Measurements from ENCODE around the gene SDHC.

SDHC gene

DNA sequence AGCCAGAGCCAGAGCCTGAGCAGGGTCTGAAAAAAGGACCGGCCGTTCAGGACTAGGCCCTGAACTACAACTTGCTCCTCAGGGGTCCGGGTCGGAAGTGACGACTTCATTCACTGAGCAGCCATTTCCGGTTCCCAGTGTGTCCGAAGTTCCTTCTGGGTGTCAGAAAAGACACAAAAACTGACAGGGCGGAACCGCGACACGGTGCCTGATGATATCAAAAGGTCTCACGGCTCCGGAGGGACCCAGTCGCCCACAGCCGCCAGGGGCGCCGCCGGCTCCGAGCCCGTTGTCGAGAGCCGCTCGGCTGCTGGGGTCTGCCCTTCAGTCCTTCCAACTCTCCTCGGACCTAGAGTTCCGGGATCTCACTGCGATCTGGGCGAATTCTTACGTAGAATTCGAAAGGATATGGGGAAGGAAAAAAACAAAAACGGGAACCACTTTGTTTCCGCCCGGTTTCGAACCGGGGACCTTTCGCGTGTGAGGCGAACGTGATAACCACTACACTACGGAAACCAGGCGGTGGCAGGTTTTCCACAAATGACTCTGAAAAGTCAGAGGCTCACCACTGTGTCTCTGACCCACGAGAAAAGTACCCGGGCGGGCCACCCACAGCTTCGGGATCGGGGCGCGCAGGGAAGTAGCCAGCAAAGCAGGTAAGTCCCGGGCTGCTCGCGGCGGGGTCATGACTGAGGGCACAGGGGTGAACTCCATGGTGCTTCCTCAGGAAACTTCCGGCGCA lies 85.2 kb downstream of the SDHC start:
- ATAC-seq: peak; percentile 88
- TF ChIP-seq, protein P1, sequence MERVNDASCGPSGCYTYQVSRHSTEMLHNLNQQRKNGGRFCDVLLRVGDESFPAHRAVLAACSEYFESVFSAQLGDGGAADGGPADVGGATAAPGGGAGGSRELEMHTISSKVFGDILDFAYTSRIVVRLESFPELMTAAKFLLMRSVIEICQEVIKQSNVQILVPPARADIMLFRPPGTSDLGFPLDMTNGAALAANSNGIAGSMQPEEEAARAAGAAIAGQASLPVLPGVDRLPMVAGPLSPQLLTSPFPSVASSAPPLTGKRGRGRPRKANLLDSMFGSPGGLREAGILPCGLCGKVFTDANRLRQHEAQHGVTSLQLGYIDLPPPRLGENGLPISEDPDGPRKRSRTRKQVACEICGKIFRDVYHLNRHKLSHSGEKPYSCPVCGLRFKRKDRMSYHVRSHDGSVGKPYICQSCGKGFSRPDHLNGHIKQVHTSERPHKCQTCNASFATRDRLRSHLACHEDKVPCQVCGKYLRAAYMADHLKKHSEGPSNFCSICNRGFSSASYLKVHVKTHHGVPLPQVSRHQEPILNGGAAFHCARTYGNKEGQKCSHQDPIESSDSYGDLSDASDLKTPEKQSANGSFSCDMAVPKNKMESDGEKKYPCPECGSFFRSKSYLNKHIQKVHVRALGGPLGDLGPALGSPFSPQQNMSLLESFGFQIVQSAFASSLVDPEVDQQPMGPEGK (CRISPR knock-in tag; IDR thresholded peaks at IDR 0.05; ENCODE audit: borderline replicate concordance): no peak
- TF ChIP-seq ZNF8 (CRISPR knock-in tag; IDR thresholded peaks at IDR 0.05) (no peak), ZNF565 (CRISPR knock-in tag; conservative IDR thresholded peaks at IDR 0.05; ENCODE audit: low read depth) (no peak), ZC3H10 (CRISPR knock-in tag; IDR thresholded peaks at IDR 0.05) (0 out of 2 replicates have a peak, but pooled peaks have one; percentile 8), ZFP3 (CRISPR knock-in tag; IDR thresholded peaks at IDR 0.05) (0 out of 2 replicates have a peak, but pooled peaks have one; percentile 19), ARNTL (CRISPR knock-in tag; IDR thresholded peaks at IDR 0.05; ENCODE audit: borderline replicate concordance, low read depth) (no peak), ESRRG (CRISPR knock-in tag; IDR thresholded peaks at IDR 0.05) (no peak), TCF4 (CRISPR knock-in tag; IDR thresholded peaks at IDR 0.05; ENCODE audit: borderline replicate concordance) (no peak), ZNF70 (CRISPR knock-in tag; IDR thresholded peaks at IDR 0.05) (no peak)
- TF ChIP-seq, protein P2, sequence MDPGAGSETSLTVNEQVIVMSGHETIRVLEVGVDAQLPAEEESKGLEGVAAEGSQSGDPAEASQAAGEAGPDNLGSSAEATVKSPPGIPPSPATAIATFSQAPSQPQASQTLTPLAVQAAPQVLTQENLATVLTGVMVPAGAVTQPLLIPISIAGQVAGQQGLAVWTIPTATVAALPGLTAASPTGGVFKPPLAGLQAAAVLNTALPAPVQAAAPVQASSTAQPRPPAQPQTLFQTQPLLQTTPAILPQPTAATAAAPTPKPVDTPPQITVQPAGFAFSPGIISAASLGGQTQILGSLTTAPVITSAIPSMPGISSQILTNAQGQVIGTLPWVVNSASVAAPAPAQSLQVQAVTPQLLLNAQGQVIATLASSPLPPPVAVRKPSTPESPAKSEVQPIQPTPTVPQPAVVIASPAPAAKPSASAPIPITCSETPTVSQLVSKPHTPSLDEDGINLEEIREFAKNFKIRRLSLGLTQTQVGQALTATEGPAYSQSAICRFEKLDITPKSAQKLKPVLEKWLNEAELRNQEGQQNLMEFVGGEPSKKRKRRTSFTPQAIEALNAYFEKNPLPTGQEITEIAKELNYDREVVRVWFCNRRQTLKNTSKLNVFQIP (CRISPR knock-in tag; IDR thresholded peaks at IDR 0.05; ENCODE audit: borderline replicate concordance, low read depth): 0 out of 2 replicates have a peak, but pooled peaks have one; percentile 13
- TF ChIP-seq, protein P3, sequence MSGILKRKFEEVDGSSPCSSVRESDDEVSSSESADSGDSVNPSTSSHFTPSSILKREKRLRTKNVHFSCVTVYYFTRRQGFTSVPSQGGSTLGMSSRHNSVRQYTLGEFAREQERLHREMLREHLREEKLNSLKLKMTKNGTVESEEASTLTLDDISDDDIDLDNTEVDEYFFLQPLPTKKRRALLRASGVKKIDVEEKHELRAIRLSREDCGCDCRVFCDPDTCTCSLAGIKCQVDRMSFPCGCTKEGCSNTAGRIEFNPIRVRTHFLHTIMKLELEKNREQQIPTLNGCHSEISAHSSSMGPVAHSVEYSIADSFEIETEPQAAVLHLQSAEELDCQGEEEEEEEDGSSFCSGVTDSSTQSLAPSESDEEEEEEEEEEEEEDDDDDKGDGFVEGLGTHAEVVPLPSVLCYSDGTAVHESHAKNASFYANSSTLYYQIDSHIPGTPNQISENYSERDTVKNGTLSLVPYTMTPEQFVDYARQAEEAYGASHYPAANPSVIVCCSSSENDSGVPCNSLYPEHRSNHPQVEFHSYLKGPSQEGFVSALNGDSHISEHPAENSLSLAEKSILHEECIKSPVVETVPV (CRISPR knock-in tag; IDR thresholded peaks at IDR 0.05): no peak

DNA sequence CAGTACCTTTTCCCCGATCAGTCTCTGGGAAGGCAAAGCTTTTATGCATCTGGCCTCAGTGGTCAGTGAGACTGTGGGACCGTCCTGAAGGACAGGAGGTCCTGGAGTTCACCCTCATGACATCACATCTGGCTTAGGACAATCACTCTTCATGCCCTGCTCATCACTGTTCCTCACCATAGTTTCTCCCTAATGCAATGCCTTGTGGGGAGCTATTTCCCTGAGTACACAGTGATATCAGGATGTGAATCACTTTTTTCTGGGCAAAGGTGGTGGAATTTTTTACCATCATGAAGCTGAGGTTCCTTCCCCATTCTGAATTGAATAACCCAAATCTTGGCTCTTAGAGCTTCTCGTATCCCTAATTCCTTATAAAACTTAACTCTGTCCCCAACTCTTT lies 88.3 kb downstream of the SDHC start:
- TF ChIP-seq, protein P2 (CRISPR knock-in tag; IDR thresholded peaks at IDR 0.05; ENCODE audit: borderline replicate concordance, low read depth): no peak
- TF ChIP-seq BACH2 (CRISPR knock-in tag; IDR thresholded peaks at IDR 0.05; ENCODE audit: borderline replicate concordance): no peak
- TF ChIP-seq, protein P3 (CRISPR knock-in tag; IDR thresholded peaks at IDR 0.05): no peak
- no peak for ATAC-seq

DNA sequence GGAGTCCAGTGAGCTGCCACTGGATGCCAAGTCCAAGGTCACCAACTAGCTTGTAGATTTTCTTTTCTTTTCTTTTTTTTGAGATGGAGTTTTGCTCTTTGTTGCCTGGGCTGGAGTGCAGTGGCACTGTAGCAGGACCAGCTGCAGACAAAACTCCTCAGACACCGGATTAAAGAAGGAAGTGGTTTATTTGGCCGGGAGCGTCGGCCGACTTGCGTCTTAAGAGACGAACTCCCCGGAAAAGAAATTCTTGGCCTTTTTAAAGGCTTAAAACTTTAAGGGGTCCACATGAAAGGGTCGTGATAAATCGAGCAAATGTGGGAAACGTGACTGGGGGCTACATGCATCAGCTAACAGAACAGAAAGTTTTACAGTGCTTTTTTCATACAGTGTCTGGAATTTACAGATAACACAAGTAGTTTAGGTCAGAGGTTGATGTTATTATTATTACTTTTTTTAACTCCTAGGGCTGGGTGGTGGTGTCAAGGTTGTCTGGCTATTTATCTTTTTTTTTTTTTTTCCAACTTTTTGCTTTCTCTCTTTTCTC lies 89.9 kb downstream of the SDHC start:
- ATAC-seq: no peak
- TF ChIP-seq OSR1 (CRISPR knock-in tag; IDR thresholded peaks at IDR 0.05) (no peak), BACH2 (CRISPR knock-in tag; IDR thresholded peaks at IDR 0.05; ENCODE audit: borderline replicate concordance) (no peak), PPARA (CRISPR knock-in tag; IDR thresholded peaks at IDR 0.05; ENCODE audit: borderline replicate concordance) (no peak), CSDC2 (CRISPR knock-in tag; IDR thresholded peaks at IDR 0.05) (no peak), ZC3H10 (CRISPR knock-in tag; IDR thresholded peaks at IDR 0.05) (no peak), TCF4 (CRISPR knock-in tag; IDR thresholded peaks at IDR 0.05; ENCODE audit: borderline replicate concordance) (no peak), GLIS3 (CRISPR knock-in tag; IDR thresholded peaks at IDR 0.05) (no peak), ZNF70 (CRISPR knock-in tag; IDR thresholded peaks at IDR 0.05) (no peak), TOX (CRISPR knock-in tag; IDR thresholded peaks at IDR 0.05; ENCODE audit: borderline replicate concordance) (no peak), ZFP30 (CRISPR knock-in tag; IDR thresholded peaks at IDR 0.05) (no peak), ARNTL (CRISPR knock-in tag; IDR thresholded peaks at IDR 0.05; ENCODE audit: borderline replicate concordance, low read depth) (no peak), SNAI2 (CRISPR knock-in tag; IDR thresholded peaks at IDR 0.05) (no peak)
- TF ChIP-seq, protein P4, sequence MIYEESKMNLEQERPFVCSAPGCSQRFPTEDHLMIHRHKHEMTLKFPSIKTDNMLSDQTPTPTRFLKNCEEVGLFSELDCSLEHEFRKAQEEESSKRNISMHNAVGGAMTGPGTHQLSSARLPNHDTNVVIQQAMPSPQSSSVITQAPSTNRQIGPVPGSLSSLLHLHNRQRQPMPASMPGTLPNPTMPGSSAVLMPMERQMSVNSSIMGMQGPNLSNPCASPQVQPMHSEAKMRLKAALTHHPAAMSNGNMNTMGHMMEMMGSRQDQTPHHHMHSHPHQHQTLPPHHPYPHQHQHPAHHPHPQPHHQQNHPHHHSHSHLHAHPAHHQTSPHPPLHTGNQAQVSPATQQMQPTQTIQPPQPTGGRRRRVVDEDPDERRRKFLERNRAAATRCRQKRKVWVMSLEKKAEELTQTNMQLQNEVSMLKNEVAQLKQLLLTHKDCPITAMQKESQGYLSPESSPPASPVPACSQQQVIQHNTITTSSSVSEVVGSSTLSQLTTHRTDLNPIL (CRISPR knock-in tag; IDR thresholded peaks at IDR 0.05; ENCODE audit: low read depth): no peak
- TF ChIP-seq, protein P3 (CRISPR knock-in tag; IDR thresholded peaks at IDR 0.05): no peak
- TF ChIP-seq, protein P5, sequence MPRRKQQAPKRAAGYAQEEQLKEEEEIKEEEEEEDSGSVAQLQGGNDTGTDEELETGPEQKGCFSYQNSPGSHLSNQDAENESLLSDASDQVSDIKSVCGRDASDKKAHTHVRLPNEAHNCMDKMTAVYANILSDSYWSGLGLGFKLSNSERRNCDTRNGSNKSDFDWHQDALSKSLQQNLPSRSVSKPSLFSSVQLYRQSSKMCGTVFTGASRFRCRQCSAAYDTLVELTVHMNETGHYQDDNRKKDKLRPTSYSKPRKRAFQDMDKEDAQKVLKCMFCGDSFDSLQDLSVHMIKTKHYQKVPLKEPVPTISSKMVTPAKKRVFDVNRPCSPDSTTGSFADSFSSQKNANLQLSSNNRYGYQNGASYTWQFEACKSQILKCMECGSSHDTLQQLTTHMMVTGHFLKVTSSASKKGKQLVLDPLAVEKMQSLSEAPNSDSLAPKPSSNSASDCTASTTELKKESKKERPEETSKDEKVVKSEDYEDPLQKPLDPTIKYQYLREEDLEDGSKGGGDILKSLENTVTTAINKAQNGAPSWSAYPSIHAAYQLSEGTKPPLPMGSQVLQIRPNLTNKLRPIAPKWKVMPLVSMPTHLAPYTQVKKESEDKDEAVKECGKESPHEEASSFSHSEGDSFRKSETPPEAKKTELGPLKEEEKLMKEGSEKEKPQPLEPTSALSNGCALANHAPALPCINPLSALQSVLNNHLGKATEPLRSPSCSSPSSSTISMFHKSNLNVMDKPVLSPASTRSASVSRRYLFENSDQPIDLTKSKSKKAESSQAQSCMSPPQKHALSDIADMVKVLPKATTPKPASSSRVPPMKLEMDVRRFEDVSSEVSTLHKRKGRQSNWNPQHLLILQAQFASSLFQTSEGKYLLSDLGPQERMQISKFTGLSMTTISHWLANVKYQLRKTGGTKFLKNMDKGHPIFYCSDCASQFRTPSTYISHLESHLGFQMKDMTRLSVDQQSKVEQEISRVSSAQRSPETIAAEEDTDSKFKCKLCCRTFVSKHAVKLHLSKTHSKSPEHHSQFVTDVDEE (CRISPR knock-in tag; IDR thresholded peaks at IDR 0.05): no peak

Measured in SK-N-SH treated with all-trans-retinoic acid at 6 μM for 48 hours (cell line).